Upper lobe of left lung (tissue), 4 donors: ENCODE results near the gene TOMM20.

Experiments used
- POLR2A ChIP-seq, 4 donors: fragments of 450-650 bp; IDR thresholded peaks; one replicate each; pipeline ENCODE4 v1.5.1; 2016 to 2017; ENCODE audit warnings: antibody characterized with exemption in 4 of 4, mild to moderate bottlenecking in 2 of 4
- POLR2AphosphoS5 ChIP-seq, 2 donors: sonication (generic); formaldehyde crosslinking; IDR thresholded peaks; one replicate each; pipeline ENCODE4 v1.5.1; 2017; ENCODE audit warnings: antibody characterized with exemption in 2 of 2
- TF ChIP-seq, protein P1 (sequence below), 6 experiments: fragments of 450-650 bp in 4 of 6; fragments of 200-600 bp in 2 of 6; sonication (generic) in 2 of 6; IDR thresholded peaks; one replicate each; pipeline ENCODE4 v1.5.1; 2016 to 2019; ENCODE audit warnings: antibody characterized with exemption in 6 of 6

GRCh38 chr1:235160383-235160956, 31.8 kb upstream of the TOMM20 start:
- TF ChIP-seq, protein P1, sequence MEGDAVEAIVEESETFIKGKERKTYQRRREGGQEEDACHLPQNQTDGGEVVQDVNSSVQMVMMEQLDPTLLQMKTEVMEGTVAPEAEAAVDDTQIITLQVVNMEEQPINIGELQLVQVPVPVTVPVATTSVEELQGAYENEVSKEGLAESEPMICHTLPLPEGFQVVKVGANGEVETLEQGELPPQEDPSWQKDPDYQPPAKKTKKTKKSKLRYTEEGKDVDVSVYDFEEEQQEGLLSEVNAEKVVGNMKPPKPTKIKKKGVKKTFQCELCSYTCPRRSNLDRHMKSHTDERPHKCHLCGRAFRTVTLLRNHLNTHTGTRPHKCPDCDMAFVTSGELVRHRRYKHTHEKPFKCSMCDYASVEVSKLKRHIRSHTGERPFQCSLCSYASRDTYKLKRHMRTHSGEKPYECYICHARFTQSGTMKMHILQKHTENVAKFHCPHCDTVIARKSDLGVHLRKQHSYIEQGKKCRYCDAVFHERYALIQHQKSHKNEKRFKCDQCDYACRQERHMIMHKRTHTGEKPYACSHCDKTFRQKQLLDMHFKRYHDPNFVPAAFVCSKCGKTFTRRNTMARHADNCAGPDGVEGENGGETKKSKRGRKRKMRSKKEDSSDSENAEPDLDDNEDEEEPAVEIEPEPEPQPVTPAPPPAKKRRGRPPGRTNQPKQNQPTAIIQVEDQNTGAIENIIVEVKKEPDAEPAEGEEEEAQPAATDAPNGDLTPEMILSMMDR (IDR thresholded peaks at IDR 0.05), result no peak
- TF ChIP-seq POLR2A (IDR thresholded peaks at IDR 0.05) (no peak), POLR2AphosphoS5 (IDR thresholded peaks at IDR 0.05) (no peak)
